Gastrocnemius medialis (tissue), 4 donors: ENCODE results near the gene AFP. TPM values are rescaled to one million over a fixed set of nuclear protein-coding genes. Genes with fewer than 3 reads are reported as not detected.

Source experiments
- ATAC-seq, 2 donors: fragments of 150-250 bp; one replicate each; pipeline ENCODE4 v1.9.1; 2016
- DNase-seq, 2 donors: peaks; one replicate each; pipeline ENCODE4 v3.0.0-alpha.2; 2019
- H3K27ac ChIP-seq, 4 donors: fragments of 200-600 bp; sonication (generic); 1 replicate in 1 of 4; 2 replicates in 3 of 4; pipeline ENCODE4 v1.5.1; 2016 to 2018; ENCODE audit warnings: mild to moderate bottlenecking in 2 of 4, moderate library complexity in 1 of 4
- H3K27me3 ChIP-seq, 3 donors: fragments of 200-600 bp; sonication (generic) in 2 of 3; 1 replicate in 1 of 3; 2 replicates in 2 of 3; pipeline versions ENCODE4 v1.5.1 to v1.6.0; 2016 to 2019; ENCODE audit warnings: mild to moderate bottlenecking in 1 of 3, moderate library complexity in 1 of 3
- H3K36me3 ChIP-seq, 2 donors: fragments of 200-600 bp; sonication (generic) in 1 of 2; one replicate each; pipeline ENCODE4 v1.5.1; 2017 to 2018
- H3K4me1 ChIP-seq, 2 donors: fragments of 200-600 bp; sonication (generic) in 1 of 2; one replicate each; pipeline ENCODE4 v1.5.1; 2016 to 2017; ENCODE audit warnings: mild to moderate bottlenecking in 2 of 2
- H3K4me3 ChIP-seq, 4 donors: fragments of 200-600 bp; sonication (generic) in 3 of 4; 1 replicate in 1 of 4; 2 replicates in 3 of 4; pipeline ENCODE4 v1.5.1; 2016 to 2019; ENCODE audit warnings: mild to moderate bottlenecking in 2 of 4
- H3K9me3 ChIP-seq, 3 donors: fragments of 200-600 bp; sonication (generic) in 2 of 3; 1 replicate in 1 of 3; 2 replicates in 2 of 3; pipeline ENCODE4 v1.5.1; 2016 to 2019
- POLR2A ChIP-seq, 2 donors: fragments of 450-650 bp; IDR thresholded peaks; one replicate each; pipeline ENCODE4 v1.6.1; 2017; ENCODE audit warnings: antibody characterized with exemption in 2 of 2, mild to moderate bottlenecking in 2 of 2, moderate library complexity in 2 of 2
- in situ Hi-C, 4 donors: fragments of 200-750 bp; cut with MboI; loops; one replicate each; pipeline versions ENCODE4 v1.15.0 to v1.8.0; 2017; ENCODE audit warnings: low sequenced_read_pairs in 4 of 4
- intact Hi-C: fragments of 100-400 bp; cut with DNase I; formaldehyde crosslinking; loops from one replicate; pipeline ENCODE4 v1.15.1; 2023; ENCODE audit warnings: low total_unique reads
- total RNA-seq, 4 donors: library from RNA; depleted of rRNA; stranded (reverse); fragments of >200 nt; gene quantifications; one replicate each; pipeline versions ENCODE4 v1.1.0 to v1.2.3, GENCODE V29; 2016
- TF ChIP-seq, protein P1 (sequence below), 5 experiments: fragments of 450-650 bp in 3 of 5; fragments of 200-600 bp in 2 of 5; sonication (generic) in 2 of 5; IDR thresholded peaks in 4 of 5; conservative IDR thresholded peaks in 1 of 5; 1 replicate in 4 of 5; 2 replicates in 1 of 5; pipeline ENCODE4 v1.5.1; 2016 to 2019; ENCODE audit warnings: antibody characterized with exemption in 5 of 5, mild to moderate bottlenecking in 3 of 5, moderate library complexity in 3 of 5

AFP gene
- total RNA-seq, 4 donors from 2014 or later: not detected

DNA sequence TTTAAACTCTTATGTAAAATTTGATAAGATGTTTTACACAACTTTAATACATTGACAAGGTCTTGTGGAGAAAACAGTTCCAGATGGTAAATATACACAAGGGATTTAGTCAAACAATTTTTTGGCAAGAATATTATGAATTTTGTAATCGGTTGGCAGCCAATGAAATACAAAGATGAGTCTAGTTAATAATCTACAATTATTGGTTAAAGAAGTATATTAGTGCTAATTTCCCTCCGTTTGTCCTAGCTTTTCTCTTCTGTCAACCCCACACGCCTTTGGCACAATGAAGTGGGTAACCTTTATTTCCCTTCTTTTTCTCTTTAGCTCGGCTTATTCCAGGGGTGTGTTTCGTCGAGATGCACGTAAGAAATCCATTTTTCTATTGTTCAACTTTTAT is 32.0 kb upstream of the AFP start, which contains the start of gene ALB:
Gene ALB, plus strand, starts transcription at position 246 of the 400 bp plus-strand sequence. Its CDS starts 41 bp downstream, at position 287.
- no peak within 1 kb of the TSS for H3K27ac ChIP-seq
- ATAC-seq: no peak
- TF ChIP-seq, protein P1, sequence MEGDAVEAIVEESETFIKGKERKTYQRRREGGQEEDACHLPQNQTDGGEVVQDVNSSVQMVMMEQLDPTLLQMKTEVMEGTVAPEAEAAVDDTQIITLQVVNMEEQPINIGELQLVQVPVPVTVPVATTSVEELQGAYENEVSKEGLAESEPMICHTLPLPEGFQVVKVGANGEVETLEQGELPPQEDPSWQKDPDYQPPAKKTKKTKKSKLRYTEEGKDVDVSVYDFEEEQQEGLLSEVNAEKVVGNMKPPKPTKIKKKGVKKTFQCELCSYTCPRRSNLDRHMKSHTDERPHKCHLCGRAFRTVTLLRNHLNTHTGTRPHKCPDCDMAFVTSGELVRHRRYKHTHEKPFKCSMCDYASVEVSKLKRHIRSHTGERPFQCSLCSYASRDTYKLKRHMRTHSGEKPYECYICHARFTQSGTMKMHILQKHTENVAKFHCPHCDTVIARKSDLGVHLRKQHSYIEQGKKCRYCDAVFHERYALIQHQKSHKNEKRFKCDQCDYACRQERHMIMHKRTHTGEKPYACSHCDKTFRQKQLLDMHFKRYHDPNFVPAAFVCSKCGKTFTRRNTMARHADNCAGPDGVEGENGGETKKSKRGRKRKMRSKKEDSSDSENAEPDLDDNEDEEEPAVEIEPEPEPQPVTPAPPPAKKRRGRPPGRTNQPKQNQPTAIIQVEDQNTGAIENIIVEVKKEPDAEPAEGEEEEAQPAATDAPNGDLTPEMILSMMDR (IDR thresholded peaks at IDR 0.05 in 4 of 5, conservative IDR thresholded peaks at IDR 0.05 in 1 of 5): no peak
- TF ChIP-seq POLR2A (IDR thresholded peaks at IDR 0.05): no peak
- H3K36me3 ChIP-seq: no peaks in the 10 kb centered on the region
- no peaks in the 10 kb centered on the region for H3K9me3 ChIP-seq
- intact Hi-C loops (no loop called here), in situ Hi-C loops (no loop called here)
- H3K4me1 ChIP-seq: no peaks in the 10 kb centered on the region
- H3K27me3 ChIP-seq: no peaks in the 10 kb centered on the region
- no peak for DNase-seq
- H3K4me3 ChIP-seq: no peak within 1 kb of the TSS

DNA sequence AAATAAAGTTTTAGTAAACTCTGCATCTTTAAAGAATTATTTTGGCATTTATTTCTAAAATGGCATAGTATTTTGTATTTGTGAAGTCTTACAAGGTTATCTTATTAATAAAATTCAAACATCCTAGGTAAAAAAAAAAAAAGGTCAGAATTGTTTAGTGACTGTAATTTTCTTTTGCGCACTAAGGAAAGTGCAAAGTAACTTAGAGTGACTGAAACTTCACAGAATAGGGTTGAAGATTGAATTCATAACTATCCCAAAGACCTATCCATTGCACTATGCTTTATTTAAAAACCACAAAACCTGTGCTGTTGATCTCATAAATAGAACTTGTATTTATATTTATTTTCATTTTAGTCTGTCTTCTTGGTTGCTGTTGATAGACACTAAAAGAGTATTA is 31.6 kb upstream of the AFP start:
- in situ Hi-C loops: no loop called here
- Histone ChIP-seq H3K4me1 (no peaks in the 10 kb centered on the region), H3K27me3 (no peaks in the 10 kb centered on the region), H3K27ac (no peak overlapping the region), H3K36me3 (no peaks in the 10 kb centered on the region), H3K4me3 (no peak overlapping the region), H3K9me3 (no peaks in the 10 kb centered on the region)
- no peak for TF ChIP-seq POLR2A (IDR thresholded peaks at IDR 0.05)
- TF ChIP-seq, protein P1 (IDR thresholded peaks at IDR 0.05 in 4 of 5, conservative IDR thresholded peaks at IDR 0.05 in 1 of 5): no peak
- ATAC-seq (no peak), DNase-seq (no peak)
- intact Hi-C loops: no loop called here

DNA sequence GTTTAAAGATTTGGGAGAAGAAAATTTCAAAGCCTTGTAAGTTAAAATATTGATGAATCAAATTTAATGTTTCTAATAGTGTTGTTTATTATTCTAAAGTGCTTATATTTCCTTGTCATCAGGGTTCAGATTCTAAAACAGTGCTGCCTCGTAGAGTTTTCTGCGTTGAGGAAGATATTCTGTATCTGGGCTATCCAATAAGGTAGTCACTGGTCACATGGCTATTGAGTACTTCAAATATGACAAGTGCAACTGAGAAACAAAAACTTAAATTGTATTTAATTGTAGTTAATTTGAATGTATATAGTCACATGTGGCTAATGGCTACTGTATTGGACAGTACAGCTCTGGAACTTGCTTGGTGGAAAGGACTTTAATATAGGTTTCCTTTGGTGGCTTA is 30.9 kb upstream of the AFP start:
- H3K4me1 ChIP-seq: no peaks in the 10 kb centered on the region
- no peak overlapping the region for H3K27ac ChIP-seq
- no peaks in the 10 kb centered on the region for H3K9me3 ChIP-seq
- TF ChIP-seq, protein P1 (IDR thresholded peaks at IDR 0.05 in 4 of 5, conservative IDR thresholded peaks at IDR 0.05 in 1 of 5): no peak
- no peak for DNase-seq
- ATAC-seq: no peak
- intact Hi-C loops (no loop called here), in situ Hi-C loops (no loop called here)
- no peaks in the 10 kb centered on the region for H3K27me3 ChIP-seq
- no peaks in the 10 kb centered on the region for H3K36me3 ChIP-seq
- no peak overlapping the region for H3K4me3 ChIP-seq

DNA sequence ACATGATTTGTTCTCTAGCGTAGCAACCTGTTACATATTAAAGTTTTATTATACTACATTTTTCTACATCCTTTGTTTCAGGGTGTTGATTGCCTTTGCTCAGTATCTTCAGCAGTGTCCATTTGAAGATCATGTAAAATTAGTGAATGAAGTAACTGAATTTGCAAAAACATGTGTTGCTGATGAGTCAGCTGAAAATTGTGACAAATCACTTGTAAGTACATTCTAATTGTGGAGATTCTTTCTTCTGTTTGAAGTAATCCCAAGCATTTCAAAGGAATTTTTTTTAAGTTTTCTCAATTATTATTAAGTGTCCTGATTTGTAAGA is 29.5 kb upstream of the AFP start:
- DNase-seq: no peak
- H3K4me1 ChIP-seq: no peaks in the 10 kb centered on the region
- no peak for ATAC-seq
- intact Hi-C loops (no loop called here), in situ Hi-C loops (no loop called here)
- H3K9me3 ChIP-seq: no peaks in the 10 kb centered on the region
- H3K36me3 ChIP-seq: no peaks in the 10 kb centered on the region
- no peaks in the 10 kb centered on the region for H3K27me3 ChIP-seq
- TF ChIP-seq, protein P1 (IDR thresholded peaks at IDR 0.05 in 4 of 5, conservative IDR thresholded peaks at IDR 0.05 in 1 of 5): no peak
- H3K4me3 ChIP-seq: no peak overlapping the region
- H3K27ac ChIP-seq: no peak overlapping the region

DNA sequence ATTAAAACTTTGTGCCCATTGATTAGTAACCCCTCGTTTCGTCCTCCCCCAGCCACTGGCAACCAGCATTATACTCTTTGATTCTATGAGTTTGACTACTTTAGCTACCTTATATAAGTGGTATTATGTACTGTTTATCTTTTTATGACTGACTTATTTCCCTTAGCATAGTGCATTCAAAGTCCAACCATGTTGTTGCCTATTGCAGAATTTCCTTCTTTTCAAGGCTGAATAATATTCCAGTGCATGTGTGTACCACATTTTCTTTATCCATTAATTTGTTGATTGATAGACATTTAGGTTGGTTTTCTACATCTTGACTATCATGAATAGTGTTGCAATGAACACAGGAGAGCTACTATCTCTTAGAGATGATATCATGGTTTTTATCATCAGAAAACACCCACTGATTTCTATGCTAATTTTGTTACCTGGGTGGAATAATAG is 28.8 kb upstream of the AFP start:
- no peak for TF ChIP-seq POLR2A (IDR thresholded peaks at IDR 0.05)
- TF ChIP-seq, protein P1 (IDR thresholded peaks at IDR 0.05 in 4 of 5, conservative IDR thresholded peaks at IDR 0.05 in 1 of 5): no peak
- Histone ChIP-seq H3K27me3 (no peaks in the 10 kb centered on the region), H3K9me3 (no peaks in the 10 kb centered on the region), H3K27ac (no peak overlapping the region), H3K4me1 (no peaks in the 10 kb centered on the region), H3K36me3 (no peaks in the 10 kb centered on the region), H3K4me3 (no peak overlapping the region)
- DNase-seq (no peak), ATAC-seq (no peak)
- in situ Hi-C loops: no loop called here
- intact Hi-C loops: no loop called here
